Esophagus muscularis mucosa (tissue), 4 donors: ENCODE results near the gene LRTM2.

Source experiments
- CTCF ChIP-seq, 3 experiments: fragments of 200-600 bp in 2 of 3; fragments of 450-650 bp in 1 of 3; sonication (generic) in 2 of 3; IDR thresholded peaks; one replicate each; pipeline ENCODE4 v1.5.1; 2017 to 2019; ENCODE audit warnings: antibody characterized with exemption in 3 of 3, mild to moderate bottlenecking in 2 of 3, moderate library complexity in 1 of 3
- EP300 ChIP-seq: sonication (generic); formaldehyde crosslinking; IDR thresholded peaks from one replicate; pipeline ENCODE4 v1.6.1; 2017; ENCODE audit warnings: antibody characterized with exemption
- POLR2A ChIP-seq: fragments of 450-650 bp; IDR thresholded peaks from one replicate; pipeline ENCODE4 v1.6.1; 2017; ENCODE audit warnings: antibody characterized with exemption, moderate library complexity, mild to moderate bottlenecking, low read depth
- POLR2AphosphoS5 ChIP-seq, 2 donors: sonication (generic); formaldehyde crosslinking; IDR thresholded peaks; one replicate each; pipeline ENCODE4 v1.6.1; 2017; ENCODE audit warnings: antibody characterized with exemption in 2 of 2

DNA sequence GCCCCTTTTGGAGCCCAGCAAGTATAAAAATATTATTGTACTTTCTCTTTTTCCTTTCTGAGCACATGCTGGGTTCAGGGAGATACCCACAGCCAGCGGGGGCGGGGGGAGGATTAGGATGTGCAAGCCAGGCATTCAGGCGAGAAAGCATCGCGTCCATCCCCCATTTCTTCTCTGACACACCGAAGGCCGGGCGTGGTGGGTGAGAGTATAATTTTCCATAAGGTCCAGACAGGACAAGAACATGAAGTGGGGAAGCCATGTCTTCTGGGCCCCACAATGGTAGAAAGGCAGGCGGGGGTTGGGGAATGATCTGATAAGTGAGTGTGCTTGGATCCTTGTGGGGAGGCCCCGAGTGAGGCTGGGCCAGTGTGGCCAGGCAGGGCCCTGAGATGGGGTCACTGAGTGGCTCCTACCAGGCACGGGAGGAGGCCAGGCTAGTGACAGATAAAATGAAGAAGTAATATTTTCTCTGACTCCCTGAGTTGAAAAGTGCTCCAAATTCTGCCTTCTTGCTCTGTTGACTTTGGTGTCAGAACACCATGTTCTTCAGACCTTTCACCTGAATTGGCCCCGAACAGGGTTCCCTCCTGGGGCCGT is 10.7 kb upstream of the LRTM2 start:
- no peak for TF ChIP-seq CTCF (IDR thresholded peaks at IDR 0.05)
- TF ChIP-seq POLR2AphosphoS5 (IDR thresholded peaks at IDR 0.05) = no peak
- no peak for TF ChIP-seq POLR2A
- no peak for TF ChIP-seq EP300
